HEK293 (cell line): Measurements from ENCODE around the gene C19orf12.

Source experiments
- CTCF ChIA-PET: fragments of 350-600 bp; formaldehyde crosslinking; extraction: SDS; loops from one replicate; lab custom pipeline; 2021; ENCODE audit warnings: antibody characterized with exemption; lab: Yijun Ruan, JAX
- POLR2A ChIA-PET: fragments of 300-600 bp; formaldehyde crosslinking; extraction: SDS; loops from one replicate; lab custom pipeline; 2020; ENCODE audit warnings: antibody characterized with exemption, inconsistent platforms; lab: Yijun Ruan, JAX
- H3K27ac ChIP-seq: fragments of 200-500 bp; sonication (Bioruptor generic); 2 replicates; pipeline ENCODE4 v1.5.1; 2014; ENCODE audit warnings: low read depth, low read length, control low read depth, inconsistent platforms; ENCODE audit errors: extremely low read depth
- H3K36me3 ChIP-seq, 2 experiments: fragments of 200-500 bp in 1 of 2; sonication (Bioruptor generic) in 1 of 2; 1 replicate in 1 of 2; 2 replicates in 1 of 2; pipeline ENCODE4 v1.5.1; 2014 to 2017; ENCODE audit warnings: inconsistent platforms in 2 of 2, low read length in 2 of 2; ENCODE audit not compliant: control insufficient read depth in 2 of 2, insufficient read depth in 1 of 2
- H3K4me1 ChIP-seq: fragments of 200-500 bp; sonication (Bioruptor generic); 2 replicates; pipeline ENCODE4 v1.5.1; 2014; ENCODE audit warnings: mild to moderate bottlenecking, low read length, inconsistent platforms; ENCODE audit not compliant: control insufficient read depth, insufficient read depth
- H3K4me3 ChIP-seq: 2 replicates; pipeline ENCODE4 v1.5.1; 2011; ENCODE audit warnings: low read depth, mild to moderate bottlenecking, control low read depth, low read length, moderate library complexity
- H3K9me3 ChIP-seq: fragments of 200-500 bp; sonication (Bioruptor generic); 2 replicates; pipeline ENCODE4 v1.5.1; 2014; ENCODE audit warnings: low read depth, low read length, inconsistent platforms; ENCODE audit not compliant: control insufficient read depth, insufficient read depth
- PRDM10 ChIP-seq: fragments of 450-650 bp; formaldehyde crosslinking; IDR thresholded peaks from 2 replicates; pipeline ENCODE4 v1.5.1; 2016; ENCODE audit warnings: missing biosample characterization, missing genetic modification characterization
- SCRT1 ChIP-seq: fragments of 450-650 bp; formaldehyde crosslinking; IDR thresholded peaks from 2 replicates; pipeline ENCODE4 v1.5.1; 2016; ENCODE audit warnings: missing biosample characterization, missing genetic modification characterization, borderline replicate concordance
- ZFP3 ChIP-seq: fragments of 450-650 bp; formaldehyde crosslinking; IDR thresholded peaks from 2 replicates; pipeline ENCODE4 v1.5.1; 2016; ENCODE audit warnings: low read depth, missing biosample characterization, missing genetic modification characterization
- ZNF155 ChIP-seq: fragments of 450-650 bp; formaldehyde crosslinking; IDR thresholded peaks from 2 replicates; pipeline ENCODE4 v1.5.1; 2016; ENCODE audit warnings: missing biosample characterization, missing genetic modification characterization
- ZNF211 ChIP-seq: fragments of 450-650 bp; formaldehyde crosslinking; IDR thresholded peaks from 2 replicates; pipeline ENCODE4 v1.5.1; 2016; ENCODE audit warnings: low read depth, missing biosample characterization, missing genetic modification characterization
- ZNF221 ChIP-seq: fragments of 450-650 bp; formaldehyde crosslinking; IDR thresholded peaks from 2 replicates; pipeline ENCODE4 v1.5.1; 2017; ENCODE audit warnings: missing biosample characterization, missing genetic modification characterization, borderline replicate concordance
- ZNF341 ChIP-seq: fragments of 450-650 bp; formaldehyde crosslinking; IDR thresholded peaks from 2 replicates; pipeline ENCODE4; 2016; ENCODE audit warnings: low read depth, missing biosample characterization, missing genetic modification characterization
- ZNF433 ChIP-seq: fragments of 450-650 bp; formaldehyde crosslinking; IDR thresholded peaks from 2 replicates; pipeline ENCODE4 v1.5.1; 2016; ENCODE audit warnings: missing biosample characterization, missing genetic modification characterization, low read depth
- ZNF488 ChIP-seq: fragments of 450-650 bp; formaldehyde crosslinking; IDR thresholded peaks from 2 replicates; pipeline ENCODE4 v1.5.1; 2016; ENCODE audit warnings: missing biosample characterization, missing genetic modification characterization
- ZNF518A ChIP-seq: fragments of 450-650 bp; formaldehyde crosslinking; conservative IDR thresholded peaks from 2 replicates; pipeline ENCODE4 v1.5.1; 2016; ENCODE audit warnings: low read depth, missing biosample characterization, missing genetic modification characterization
- ZNF548 ChIP-seq: fragments of 450-650 bp; formaldehyde crosslinking; IDR thresholded peaks from 2 replicates; pipeline ENCODE4 v1.5.1; 2016; ENCODE audit warnings: missing biosample characterization, missing genetic modification characterization
- ZNF777 ChIP-seq: fragments of 450-650 bp; formaldehyde crosslinking; IDR thresholded peaks from 2 replicates; pipeline ENCODE4 v1.5.1; 2017; ENCODE audit warnings: missing biosample characterization, missing genetic modification characterization, borderline replicate concordance
- ZNF792 ChIP-seq: fragments of 450-650 bp; formaldehyde crosslinking; IDR thresholded peaks from 2 replicates; pipeline ENCODE4 v1.5.1; 2016; ENCODE audit warnings: missing biosample characterization, missing genetic modification characterization
- ZNF843 ChIP-seq: fragments of 450-650 bp; formaldehyde crosslinking; IDR thresholded peaks from 2 replicates; pipeline ENCODE4 v1.5.1; 2016; ENCODE audit warnings: missing biosample characterization, missing genetic modification characterization
- TF ChIP-seq, protein P1 (sequence below): fragments of 450-650 bp; formaldehyde crosslinking; IDR thresholded peaks from 2 replicates; pipeline ENCODE4 v1.5.1; 2016; ENCODE audit warnings: missing biosample characterization, missing genetic modification characterization
- TF ChIP-seq, protein P2 (sequence below): fragments of 450-650 bp; formaldehyde crosslinking; IDR thresholded peaks from 2 replicates; pipeline ENCODE4 v1.5.1; 2016; ENCODE audit warnings: missing biosample characterization, missing genetic modification characterization

The C19orf12 gene

DNA sequence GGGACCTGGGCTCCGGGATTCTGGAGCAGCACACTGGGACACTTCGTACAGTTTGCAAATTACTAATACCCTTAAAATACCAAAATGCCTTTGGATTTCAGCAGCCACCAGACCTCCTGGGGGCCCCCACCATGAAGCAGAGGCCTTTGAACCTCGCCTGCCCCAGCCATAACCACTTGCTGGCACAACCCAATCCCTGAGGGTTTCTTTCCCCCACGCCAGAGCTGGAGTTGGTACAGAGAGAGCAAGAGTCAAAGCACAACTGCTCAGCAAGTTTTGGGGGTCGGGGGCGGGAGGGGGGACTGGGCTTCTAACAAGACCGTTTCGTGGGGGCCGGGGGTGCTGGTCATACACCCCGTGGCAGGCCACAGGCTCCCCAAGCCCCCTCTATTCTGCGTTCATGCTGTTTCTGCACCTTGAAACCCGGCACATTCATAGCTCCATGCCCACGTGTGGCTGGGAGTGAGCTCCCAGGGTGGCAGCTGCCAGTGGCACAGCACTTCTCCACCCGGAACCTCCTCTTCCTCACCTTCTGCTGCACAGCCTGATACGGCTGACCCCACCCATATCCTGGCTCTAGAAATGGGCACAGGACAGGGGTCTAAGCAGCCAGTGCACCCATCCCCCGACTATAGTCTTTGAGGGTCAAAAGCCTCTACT lies 32.7 kb downstream of the C19orf12 start:
- Histone ChIP-seq H3K9me3 (no peaks in the 10 kb centered on the region), H3K4me1 (no peaks in the 10 kb centered on the region), H3K4me3 (no peak overlapping the region), H3K27ac (no peak overlapping the region), H3K36me3 (no peaks in the 10 kb centered on the region)
- TF ChIP-seq ZNF341 (0 out of 2 replicates have a peak, but pooled peaks have one; percentile 18), ZNF433 (tag by site-specific recombination) (no peak), ZFP3 (tag by site-specific recombination) (no peak), ZNF792 (tag by site-specific recombination) (no peak)
- TF ChIP-seq, protein P1, sequence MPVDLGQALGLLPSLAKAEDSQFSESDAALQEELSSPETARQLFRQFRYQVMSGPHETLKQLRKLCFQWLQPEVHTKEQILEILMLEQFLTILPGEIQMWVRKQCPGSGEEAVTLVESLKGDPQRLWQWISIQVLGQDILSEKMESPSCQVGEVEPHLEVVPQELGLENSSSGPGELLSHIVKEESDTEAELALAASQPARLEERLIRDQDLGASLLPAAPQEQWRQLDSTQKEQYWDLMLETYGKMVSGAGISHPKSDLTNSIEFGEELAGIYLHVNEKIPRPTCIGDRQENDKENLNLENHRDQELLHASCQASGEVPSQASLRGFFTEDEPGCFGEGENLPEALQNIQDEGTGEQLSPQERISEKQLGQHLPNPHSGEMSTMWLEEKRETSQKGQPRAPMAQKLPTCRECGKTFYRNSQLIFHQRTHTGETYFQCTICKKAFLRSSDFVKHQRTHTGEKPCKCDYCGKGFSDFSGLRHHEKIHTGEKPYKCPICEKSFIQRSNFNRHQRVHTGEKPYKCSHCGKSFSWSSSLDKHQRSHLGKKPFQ (tag by site-specific recombination): no peak
- ChIA-PET CTCF (interaction anchor here (0.8 to 2.5 kb wide), 5 partner anchors 12 to 75 kb away, joined by 3 to 15 read pairs (median 10); no protein-coding TSS in a partner anchor), POLR2A (interaction anchor here (1.0 to 2.0 kb wide), 3 partner anchors 11 to 76 kb away, joined by 3 to 8 read pairs (median 6); partner anchors contain the start of genes PLEKHF1 and POP4)

DNA sequence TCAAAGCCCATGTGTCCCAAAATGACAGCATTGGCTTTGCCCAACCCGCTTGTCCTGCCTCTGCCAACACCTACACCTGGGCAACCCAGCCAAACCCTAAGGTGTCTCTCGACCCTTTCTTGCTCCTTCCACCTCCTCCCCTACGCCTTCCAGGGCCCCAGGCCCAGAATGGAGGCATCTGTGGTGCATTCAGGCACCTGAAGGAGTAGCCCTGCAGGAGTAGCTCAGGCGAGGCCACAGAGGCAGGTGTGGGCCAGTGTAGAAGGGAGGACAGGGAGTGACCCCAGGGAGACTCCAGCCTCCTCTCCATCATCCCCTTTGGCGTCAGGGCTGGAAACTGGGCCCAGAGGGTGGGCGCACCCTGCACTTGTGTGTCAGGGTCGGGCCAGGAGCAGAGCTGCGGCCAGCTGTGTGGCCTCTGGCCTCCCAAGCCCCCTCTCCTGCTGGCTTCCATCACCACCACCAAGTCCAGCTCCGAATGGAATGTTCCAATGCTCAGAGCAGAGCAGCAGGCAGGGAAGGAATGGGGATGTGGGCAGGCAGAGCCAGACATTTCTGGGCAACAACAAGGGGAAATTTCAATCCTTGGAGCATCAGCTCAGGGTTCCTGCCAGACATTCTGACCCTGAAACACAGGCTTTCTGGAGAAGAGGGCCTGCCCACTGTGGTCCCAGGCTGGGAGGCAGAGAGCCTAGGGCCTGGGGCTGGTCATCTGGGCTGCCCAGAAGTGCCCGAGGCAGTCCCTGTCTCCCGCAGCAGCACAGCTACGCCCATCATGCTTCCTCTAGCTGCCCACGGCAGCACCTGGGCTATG lies 33.4 kb downstream of the C19orf12 start:
- H3K36me3 ChIP-seq: peaks cover 0 to 3% of the 10 kb centered on the region in 2 experiments; a peak in 1 of 3 replicates
- CTCF ChIA-PET: interaction anchor here (0.8 to 2.5 kb wide), 6 partner anchors 10 to 74 kb away, joined by 3 to 15 read pairs (median 7); no protein-coding TSS in a partner anchor
- no peaks in the 10 kb centered on the region for H3K9me3 ChIP-seq
- no peak overlapping the region for H3K4me3 ChIP-seq
- no peak overlapping the region for H3K27ac ChIP-seq
- no peaks in the 10 kb centered on the region for H3K4me1 ChIP-seq
- POLR2A ChIA-PET: interaction anchor here (1.0 to 2.0 kb wide), 3 partner anchors 10 to 75 kb away, joined by 3 to 8 read pairs (median 6); partner anchors contain the start of genes PLEKHF1 and POP4
- no peak for TF ChIP-seq ZNF777 (tag by site-specific recombination)
- TF ChIP-seq ZNF488 (tag by site-specific recombination): no peak
- TF ChIP-seq ZNF221: no peak
- TF ChIP-seq ZNF548 (tag by site-specific recombination): no peak
- TF ChIP-seq PRDM10 (tag by site-specific recombination): peak; percentile 49
- TF ChIP-seq ZNF518A (tag by site-specific recombination): no peak
- no peak for TF ChIP-seq SCRT1 (tag by site-specific recombination)
- TF ChIP-seq ZNF155 (tag by site-specific recombination): no peak
- TF ChIP-seq ZNF211: no peak
- TF ChIP-seq, protein P2, sequence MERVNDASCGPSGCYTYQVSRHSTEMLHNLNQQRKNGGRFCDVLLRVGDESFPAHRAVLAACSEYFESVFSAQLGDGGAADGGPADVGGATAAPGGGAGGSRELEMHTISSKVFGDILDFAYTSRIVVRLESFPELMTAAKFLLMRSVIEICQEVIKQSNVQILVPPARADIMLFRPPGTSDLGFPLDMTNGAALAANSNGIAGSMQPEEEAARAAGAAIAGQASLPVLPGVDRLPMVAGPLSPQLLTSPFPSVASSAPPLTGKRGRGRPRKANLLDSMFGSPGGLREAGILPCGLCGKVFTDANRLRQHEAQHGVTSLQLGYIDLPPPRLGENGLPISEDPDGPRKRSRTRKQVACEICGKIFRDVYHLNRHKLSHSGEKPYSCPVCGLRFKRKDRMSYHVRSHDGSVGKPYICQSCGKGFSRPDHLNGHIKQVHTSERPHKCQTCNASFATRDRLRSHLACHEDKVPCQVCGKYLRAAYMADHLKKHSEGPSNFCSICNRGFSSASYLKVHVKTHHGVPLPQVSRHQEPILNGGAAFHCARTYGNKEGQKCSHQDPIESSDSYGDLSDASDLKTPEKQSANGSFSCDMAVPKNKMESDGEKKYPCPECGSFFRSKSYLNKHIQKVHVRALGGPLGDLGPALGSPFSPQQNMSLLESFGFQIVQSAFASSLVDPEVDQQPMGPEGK (tag by site-specific recombination): no peak
- TF ChIP-seq ZNF843: no peak
